RPMI7951 (cell line): ENCODE data around the gene SMAD3. TPM values are rescaled to one million over a fixed set of nuclear protein-coding genes. Genes with fewer than 3 reads are reported as not detected.
A peak's percentile ranks its signal among the peaks of the same experiment; 100 is the strongest.
"Not testable (repeated sequence)": the region's sequence is repeated elsewhere in the genome, so short reads cannot be mapped to it uniquely, and the experiment has no call there.

ENCODE experiments used
- DNase-seq: peaks from one replicate; pipeline ENCODE4 v3.0.0-alpha.2; 2012; ENCODE audit warnings: low read depth
- total RNA-seq: library from RNA; depleted of rRNA; stranded (reverse); fragments of >200 nt; shearing (Covaris generic); gene quantifications from 2 replicates; pipeline ENCODE4 v1.2.3, GENCODE V29; 2014

SMAD3 gene
- total RNA-seq, 1 experiment from 2014 or later = 19.7 TPM

- DNase-seq = peak; percentile 99
These were observed 44.0 kb downstream of the SMAD3 start for GRCh38 chr15:67109141-67110034.

- DNase-seq = no peak
These were observed 45.0 kb downstream of the SMAD3 start for GRCh38 chr15:67110361-67110781.

- no peak for DNase-seq
These were observed 45.8 kb downstream of the SMAD3 start for GRCh38 chr15:67110958-67111864.

DNA sequence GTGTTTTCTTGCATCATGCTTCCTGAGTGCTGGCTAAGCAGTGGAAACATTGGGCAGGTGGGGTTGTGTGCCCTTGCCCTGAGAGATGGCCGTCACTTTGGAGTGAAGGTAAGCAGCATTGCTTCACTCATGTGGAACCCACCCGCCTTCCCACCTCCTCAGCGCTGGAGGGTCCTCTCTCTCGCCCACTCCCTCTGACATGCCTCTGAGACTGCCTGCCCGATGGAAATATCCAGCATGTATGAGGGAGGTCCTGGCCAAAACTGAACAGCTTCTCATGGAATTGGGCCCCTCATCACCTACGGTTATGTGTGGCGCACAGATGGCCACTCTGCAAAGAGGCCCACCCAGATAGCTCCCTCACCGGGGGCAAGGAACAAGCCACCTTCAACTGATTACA lies 48.6 kb downstream of the SMAD3 start:
- no peak for DNase-seq

DNA sequence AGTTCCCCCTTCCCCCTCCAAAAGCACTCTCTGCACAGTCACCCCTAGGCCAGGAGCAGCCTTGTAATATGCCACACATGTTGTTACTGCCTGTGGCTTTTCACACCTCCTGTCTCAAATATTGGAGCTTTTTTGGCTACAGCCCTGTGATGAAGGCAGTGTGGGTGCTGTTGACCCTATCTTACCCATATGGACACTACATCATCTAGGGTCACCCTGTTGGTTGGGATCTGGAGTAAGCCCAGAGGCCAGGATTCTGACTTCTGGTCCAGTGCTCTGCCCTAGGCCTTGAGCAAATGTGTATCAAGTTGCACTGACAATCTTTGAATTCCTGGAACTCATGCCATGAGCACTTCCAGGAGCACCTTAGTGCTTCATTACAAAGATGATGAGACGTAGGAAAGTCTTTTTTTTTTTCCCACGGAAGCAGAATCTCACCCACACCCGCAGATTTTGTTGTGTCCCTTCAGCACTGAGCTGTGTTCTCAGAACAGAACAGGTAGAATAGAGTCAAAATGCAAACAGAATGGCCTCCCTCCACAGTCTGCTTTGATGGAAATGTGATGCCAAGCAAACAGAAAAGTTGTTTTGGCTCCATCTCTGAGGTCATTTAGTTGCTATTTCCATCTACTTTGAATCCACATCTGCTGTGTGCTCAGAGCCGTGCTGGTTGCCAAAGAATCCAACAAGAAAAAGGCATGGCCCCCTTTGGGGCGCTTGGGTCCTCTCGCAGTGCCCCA lies 49.6 kb downstream of the SMAD3 start:
- no peak for DNase-seq

DNA sequence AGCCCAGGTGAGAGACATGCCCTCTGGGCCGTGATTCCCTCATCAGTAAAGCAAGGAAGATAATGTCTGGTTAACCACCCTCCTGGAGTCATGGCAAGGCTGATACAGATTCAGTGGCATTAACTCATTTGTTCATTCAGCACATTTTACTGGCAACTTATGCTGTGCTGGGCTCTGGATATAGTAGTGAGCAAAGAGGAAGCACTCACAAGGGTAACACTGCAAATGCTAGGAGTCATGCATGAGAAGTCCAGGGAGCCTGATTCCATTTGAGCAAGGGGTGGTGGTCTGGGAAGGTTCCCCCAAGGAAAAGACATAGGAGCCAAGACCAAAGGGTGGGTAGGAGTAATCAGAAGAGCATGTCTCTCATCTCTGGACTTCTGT lies 50.2 kb downstream of the SMAD3 start:
- no peak for DNase-seq

DNA sequence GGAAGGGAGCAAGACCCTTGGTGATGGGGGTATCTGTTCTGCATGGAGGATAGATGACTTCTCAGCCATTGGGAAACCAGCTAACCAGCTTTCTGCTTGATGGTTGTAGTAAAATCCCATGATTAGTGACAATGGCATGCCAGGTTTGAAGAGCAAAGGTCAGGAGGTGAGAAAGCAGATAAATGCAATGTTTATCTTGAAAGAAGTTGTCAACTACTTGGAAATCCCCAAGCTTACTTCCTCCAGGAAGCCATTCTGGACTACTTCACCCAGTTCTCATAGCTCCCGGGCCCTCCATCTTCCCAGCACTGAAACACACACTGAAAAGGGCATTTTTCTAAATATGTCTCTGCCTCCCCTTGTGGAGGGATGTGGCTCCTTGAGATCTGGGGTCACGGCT lies 51.3 kb downstream of the SMAD3 start:
- DNase-seq = no peak

GRCh38 chr15:67117370-67117769 lies 52.0 kb downstream of the SMAD3 start:
- DNase-seq = peak; percentile 73

GRCh38 chr15:67118808-67119207 lies 53.4 kb downstream of the SMAD3 start:
- no peak for DNase-seq

DNA sequence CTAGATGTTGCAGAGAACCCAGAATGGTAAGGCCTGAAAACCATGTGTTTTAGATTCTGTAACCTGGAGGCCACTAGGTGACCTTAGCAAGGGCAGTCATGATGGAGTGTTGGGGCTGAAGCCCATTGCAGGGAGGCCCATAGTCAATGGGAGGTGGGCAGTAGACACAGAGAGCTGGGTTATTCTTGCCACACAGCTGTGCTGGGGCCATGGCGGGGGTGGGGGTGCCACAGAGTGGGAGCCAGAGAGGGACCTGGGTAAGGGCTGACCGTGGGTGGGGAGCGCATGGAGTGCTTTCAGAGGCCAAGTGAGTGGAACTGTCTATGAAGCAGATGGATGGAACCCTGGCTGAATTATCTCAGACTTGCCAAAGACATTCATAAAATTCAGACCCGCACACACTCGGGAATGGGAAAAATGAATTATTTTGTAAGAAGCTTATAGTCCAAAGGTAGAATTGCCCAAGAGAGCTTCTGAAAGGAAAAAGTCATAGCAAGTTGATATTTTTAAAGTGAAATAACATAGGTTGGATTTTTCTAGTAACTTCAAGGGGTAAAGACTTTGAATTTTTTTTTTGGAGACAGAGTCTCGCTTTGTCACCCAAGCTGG lies 53.9 kb downstream of the SMAD3 start:
- no peak for DNase-seq

GRCh38 chr15:67120009-67120838 lies 54.8 kb downstream of the SMAD3 start:
- no peak for DNase-seq

GRCh38 chr15:67120839-67121643 lies 55.6 kb downstream of the SMAD3 start:
- peak; percentile 93 for DNase-seq

GRCh38 chr15:67121644-67122605 lies 56.5 kb downstream of the SMAD3 start:
- DNase-seq = no peak

GRCh38 chr15:67122816-67123215 lies 57.4 kb downstream of the SMAD3 start:
- DNase-seq = not testable (repeated sequence)

DNA sequence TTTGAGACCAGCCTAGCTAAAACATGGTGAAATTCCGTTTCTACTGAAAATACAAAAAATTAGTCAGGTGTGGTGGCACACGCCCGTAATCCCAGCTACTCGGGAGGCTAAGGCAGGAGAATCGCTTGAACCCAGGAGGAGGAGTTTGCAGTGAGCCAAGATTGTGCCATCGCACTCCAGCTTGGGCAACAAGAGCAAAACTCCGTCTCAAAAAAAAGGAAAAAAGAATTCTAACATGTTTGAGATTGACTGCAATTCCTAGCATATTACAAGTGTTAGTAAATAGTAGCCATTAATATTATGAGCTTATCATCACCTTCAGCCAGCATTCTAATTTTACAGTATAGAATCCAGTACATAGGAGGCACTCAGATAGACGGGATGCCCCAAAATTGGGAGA lies 57.9 kb downstream of the SMAD3 start:
- not testable (repeated sequence) for DNase-seq

DNA sequence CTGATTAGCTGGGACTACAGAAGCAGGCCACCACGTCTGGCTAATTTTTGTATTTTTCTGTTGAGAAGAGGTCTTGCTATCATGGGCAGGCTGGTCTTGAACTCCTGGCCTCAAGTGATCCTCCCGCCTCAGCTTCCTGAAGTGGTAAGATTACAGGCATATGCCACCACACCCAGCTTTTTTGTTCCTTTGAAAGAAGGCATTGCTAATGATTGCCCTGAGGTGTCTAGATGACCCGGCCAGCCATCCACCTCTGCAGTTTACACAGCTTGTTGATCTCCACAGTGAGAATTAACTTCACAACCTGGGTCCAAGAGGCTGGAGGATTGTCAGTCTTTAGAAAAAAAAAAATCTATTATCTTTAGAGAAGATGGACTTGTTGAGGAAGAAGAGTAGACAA lies 58.7 kb downstream of the SMAD3 start:
- DNase-seq = peak; percentile 52

DNA sequence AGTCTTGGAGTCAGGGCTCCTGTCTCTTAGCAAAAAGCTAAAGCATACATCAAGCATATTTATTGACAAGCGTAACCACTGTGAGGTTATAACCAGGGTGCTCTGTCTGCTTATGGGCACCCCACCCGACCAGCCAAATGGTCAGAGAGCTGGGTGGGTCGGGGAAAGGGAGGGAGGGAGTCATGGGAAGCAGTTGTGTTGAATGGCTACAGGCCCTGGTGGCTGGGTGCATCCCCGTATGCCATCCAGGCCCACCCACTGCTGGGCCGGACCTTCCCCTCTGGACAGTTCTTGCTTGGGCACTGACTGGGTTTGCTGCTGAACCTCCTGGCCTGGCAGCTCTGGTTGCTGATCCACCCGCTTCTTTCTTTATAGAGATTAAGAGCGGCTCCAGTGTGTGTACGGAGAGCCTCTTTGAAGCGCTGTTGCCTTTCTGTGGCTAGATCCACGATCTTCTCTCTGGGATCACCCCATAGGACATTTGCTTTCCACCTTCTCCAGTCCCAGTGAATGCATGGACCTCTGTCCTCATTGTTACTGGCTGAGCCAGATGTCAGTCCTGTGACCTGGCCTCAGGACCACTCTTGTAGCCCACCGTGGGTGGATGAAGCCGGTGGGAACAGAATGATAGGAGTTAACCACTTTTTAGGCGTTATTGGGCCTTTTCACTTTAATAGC lies 59.6 kb downstream of the SMAD3 start:
- DNase-seq = no peak
